AG09309 (cell line): Measurements from ENCODE around the gene ANKRD13D.

Source experiments
- DNase-seq: peaks from one replicate; pipeline ENCODE4 v3.0.0-alpha.2; 2010; ENCODE audit warnings: low read depth
- H3K4me3 ChIP-seq: 2 replicates; pipeline ENCODE4 v1.5.1; 2011; ENCODE audit warnings: mild to moderate bottlenecking, low read depth, low read length, moderate library complexity; ENCODE audit not compliant: control insufficient read depth
- TF ChIP-seq, protein P1 (sequence below): IDR thresholded peaks from 2 replicates; pipeline ENCODE4 v1.5.1; 2011; ENCODE audit warnings: mild to moderate bottlenecking, low read depth, low read length, inconsistent platforms; ENCODE audit not compliant: insufficient read depth, control insufficient read depth; ENCODE audit errors: missing control alignments

ANKRD13D gene

DNA sequence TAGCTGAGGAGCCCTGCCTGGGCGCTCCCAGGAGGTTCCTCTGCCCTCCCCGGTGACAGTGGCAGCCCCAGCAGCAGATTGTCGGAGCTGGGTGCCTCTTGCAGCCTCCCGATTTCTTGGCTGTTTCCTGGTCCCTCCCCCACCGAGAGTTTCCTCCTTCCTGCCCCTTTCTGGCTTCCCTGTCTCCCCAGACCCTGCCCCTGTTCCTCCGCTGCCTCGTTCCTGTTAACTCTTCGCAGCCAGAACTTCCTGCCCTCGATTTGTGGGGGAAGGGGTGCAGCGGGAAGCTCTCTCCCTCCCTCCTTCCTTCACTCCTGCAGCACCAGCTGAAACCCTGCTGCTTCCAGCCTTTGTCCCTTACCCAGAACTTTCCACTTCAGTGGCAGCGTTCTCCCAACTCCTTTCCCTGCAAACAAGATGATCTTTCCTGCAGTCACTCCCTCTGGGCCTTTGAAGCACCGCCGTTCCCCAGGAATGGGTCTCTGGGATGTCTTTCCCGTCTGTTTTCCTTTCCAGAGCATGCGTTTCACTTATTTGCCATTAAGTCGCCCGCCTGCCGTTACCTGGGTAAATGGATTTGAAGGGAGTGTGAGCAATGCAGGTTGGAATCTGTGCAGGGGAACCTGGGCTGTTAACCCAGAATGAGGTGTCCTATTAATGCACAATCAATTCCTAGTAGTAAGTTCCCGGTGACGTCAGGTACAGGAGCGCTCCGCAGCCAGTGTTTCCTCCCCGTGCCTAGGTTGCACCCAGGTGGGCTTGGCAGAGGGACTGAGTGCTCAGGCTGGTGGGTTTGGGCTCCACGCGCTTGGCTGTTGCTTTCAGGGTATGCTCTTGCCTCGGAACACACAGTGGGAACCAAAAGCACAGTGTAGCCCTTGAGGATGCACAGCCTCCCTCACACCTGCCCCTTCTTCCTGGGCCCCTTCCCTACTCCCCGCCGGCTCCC is 18.6 kb upstream of the ANKRD13D start:
- TF ChIP-seq, protein P1, sequence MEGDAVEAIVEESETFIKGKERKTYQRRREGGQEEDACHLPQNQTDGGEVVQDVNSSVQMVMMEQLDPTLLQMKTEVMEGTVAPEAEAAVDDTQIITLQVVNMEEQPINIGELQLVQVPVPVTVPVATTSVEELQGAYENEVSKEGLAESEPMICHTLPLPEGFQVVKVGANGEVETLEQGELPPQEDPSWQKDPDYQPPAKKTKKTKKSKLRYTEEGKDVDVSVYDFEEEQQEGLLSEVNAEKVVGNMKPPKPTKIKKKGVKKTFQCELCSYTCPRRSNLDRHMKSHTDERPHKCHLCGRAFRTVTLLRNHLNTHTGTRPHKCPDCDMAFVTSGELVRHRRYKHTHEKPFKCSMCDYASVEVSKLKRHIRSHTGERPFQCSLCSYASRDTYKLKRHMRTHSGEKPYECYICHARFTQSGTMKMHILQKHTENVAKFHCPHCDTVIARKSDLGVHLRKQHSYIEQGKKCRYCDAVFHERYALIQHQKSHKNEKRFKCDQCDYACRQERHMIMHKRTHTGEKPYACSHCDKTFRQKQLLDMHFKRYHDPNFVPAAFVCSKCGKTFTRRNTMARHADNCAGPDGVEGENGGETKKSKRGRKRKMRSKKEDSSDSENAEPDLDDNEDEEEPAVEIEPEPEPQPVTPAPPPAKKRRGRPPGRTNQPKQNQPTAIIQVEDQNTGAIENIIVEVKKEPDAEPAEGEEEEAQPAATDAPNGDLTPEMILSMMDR, result no peak
- H3K4me3 ChIP-seq, result no peak overlapping the region
- DNase-seq, result no peak

GRCh38 chr11:67271205-67271540 is 17.9 kb upstream of the ANKRD13D start:
- DNase-seq, result no peak
- TF ChIP-seq, protein P1, result no peak
- no peak overlapping the region for H3K4me3 ChIP-seq

DNA sequence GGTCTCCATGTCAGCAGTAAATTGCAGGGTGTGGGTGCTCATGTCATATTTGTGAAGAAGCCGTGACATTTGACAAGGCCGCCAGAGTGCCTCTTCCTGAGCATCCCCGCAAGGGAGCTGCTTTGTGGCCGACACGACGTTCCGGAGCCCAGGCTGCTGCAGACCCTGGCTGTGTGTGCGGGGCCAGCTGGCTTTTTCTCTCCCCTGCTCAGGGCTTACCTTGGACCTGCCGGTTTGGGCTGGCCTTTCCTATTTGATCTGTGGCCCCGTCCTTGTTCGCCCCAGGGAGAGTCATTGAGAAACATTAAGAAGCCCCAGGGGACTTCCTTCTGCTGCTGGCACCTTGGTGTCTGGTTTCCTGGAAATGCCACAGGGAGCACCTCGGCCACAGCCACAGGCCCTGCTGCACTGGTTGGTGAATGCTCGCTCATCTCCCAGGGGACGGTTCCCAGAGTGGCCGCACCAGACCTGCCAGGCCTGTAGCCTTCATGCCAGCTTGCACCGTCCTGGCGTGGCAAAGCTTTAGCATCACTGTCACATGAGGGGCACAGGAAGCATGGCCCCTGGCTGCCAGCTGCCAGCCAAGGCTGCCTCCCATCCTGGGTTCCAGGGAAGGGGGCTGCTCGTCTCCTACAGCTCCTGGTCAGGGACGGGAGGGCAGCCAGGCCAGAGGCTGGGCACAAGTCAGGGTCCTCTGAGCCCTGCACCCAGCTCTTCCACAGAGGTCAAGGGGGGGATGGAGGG is 17.4 kb upstream of the ANKRD13D start:
- TF ChIP-seq, protein P1, result no peak
- no peak for DNase-seq
- H3K4me3 ChIP-seq, result no peak overlapping the region

- DNase-seq, result no peak
- no peak overlapping the region for H3K4me3 ChIP-seq
- TF ChIP-seq, protein P1, result no peak
Measured at GRCh38 chr11:67272327-67273259, 16.5 kb upstream of the ANKRD13D start.

DNA sequence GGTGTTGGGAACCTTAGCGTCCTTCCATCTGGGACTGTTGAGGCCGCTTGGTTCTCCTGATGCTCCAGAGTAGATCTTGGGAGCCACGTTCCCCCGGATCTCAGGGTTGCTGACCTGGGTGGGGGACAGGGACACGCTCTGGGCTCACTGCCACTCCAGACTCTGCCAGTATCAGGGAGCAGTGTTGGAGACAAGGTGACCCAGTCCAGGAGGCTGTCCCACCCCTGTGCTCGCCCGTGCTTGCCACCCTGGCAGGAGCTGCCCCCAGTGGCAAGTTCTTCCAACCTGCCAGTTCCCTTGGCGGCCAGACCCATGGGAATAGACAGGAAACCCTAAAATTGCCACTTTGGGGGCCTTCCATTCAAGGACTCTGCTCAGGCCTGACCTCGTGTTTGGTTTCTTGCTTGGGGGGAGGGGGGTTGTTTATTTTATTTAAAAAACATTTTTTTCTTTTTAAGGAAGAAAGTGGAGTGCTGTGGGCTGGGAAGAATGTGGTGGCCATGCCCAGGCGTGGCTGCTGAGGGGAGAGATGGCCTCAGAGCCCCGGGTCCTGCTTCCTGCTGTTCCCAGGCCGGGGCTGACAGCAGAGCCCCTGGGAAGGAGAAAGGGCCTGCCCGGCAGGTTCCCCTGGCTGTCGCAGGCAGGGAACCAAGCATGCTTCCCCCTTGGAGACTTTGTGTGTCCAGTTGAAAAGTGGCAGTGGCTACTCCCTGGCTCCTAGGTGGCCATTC is 15.7 kb upstream of the ANKRD13D start:
- no peak overlapping the region for H3K4me3 ChIP-seq
- TF ChIP-seq, protein P1, result no peak
- DNase-seq, result no peak
